ENCODE data around the gene ATG4D.

The ATG4D gene

DNA sequence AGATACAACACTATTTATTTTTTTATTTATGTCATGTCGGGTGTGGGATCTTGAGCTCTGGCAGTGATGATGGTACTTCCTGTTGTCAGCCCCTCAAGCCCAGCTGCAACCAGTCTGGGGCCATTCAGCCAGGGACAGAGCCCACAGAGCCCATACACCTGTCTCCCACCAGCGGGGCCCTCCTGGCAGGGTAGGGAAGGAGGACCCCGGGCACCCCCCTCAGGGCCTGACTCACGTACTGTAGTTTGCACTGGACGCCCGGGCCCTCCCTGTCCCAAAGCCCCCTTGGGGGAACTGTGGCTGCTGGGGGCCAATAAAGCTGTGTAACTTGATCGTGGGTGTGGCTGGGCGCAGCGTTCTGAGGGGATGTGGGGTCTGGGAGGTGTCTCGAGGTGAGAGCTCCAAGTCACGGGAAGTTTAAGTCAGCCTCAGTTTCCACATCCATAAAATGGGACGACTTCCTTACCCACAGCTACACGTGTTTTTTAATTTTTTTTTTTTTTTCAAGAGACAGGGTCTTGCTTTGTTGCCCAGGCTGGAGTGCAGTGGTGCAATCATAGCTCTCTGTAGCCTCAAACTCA, 9.5 kb downstream of the ATG4D start:
- TF ChIP-seq GATA2 (IDR thresholded peaks at IDR 0.05; ENCODE audit: low read depth, low read length) (no peak), GATA3 (IDR thresholded peaks at IDR 0.05; ENCODE audit: low read depth, low read length) (no peak)

DNA sequence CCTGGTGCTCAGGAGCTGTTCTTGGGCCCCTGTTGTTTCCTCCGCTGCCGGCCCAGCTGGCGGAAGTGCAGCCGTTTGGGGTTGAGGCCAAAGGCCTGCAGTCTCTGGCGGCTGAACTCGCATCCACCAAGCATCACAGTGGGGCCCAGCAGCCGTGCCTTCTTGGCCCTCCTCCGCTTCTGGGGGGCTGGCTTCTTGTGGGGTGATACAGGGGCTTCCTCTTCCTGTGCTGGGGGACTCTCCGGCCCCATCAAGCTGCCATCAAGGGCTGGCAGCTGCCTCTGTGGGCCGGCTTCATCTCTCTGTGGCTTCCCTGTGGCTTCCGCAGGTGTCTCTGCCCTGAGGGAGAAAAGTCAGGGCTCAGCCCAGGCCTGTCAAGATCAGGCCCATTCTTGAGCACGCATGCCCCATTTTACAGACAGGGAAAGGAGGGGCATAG, 10.3 kb downstream of the ATG4D start:
- no peak for TF ChIP-seq GATA3 (IDR thresholded peaks at IDR 0.05; ENCODE audit: low read depth, low read length)
- no peak for TF ChIP-seq GATA2 (IDR thresholded peaks at IDR 0.05; ENCODE audit: low read depth, low read length)

- TF ChIP-seq GATA3 (IDR thresholded peaks at IDR 0.05; ENCODE audit: low read depth, low read length) (no peak), GATA2 (IDR thresholded peaks at IDR 0.05; ENCODE audit: low read depth, low read length) (no peak)
Observed at GRCh38 chr19:10554760-10555609, 11.3 kb downstream of the ATG4D start.

GRCh38 chr19:10555610-10555973, 11.9 kb downstream of the ATG4D start:
- TF ChIP-seq GATA2 (IDR thresholded peaks at IDR 0.05; ENCODE audit: low read depth, low read length): no peak
- no peak for TF ChIP-seq GATA3 (IDR thresholded peaks at IDR 0.05; ENCODE audit: low read depth, low read length)

GRCh38 chr19:10557603-10558197, 14.0 kb downstream of the ATG4D start:
- TF ChIP-seq GATA2 (IDR thresholded peaks at IDR 0.05; ENCODE audit: low read depth, low read length) (no peak), GATA3 (IDR thresholded peaks at IDR 0.05; ENCODE audit: low read depth, low read length) (no peak)

- TF ChIP-seq GATA2 (IDR thresholded peaks at IDR 0.05; ENCODE audit: low read depth, low read length) (no peak), GATA3 (IDR thresholded peaks at IDR 0.05; ENCODE audit: low read depth, low read length) (no peak)
Observed at GRCh38 chr19:10560154-10560553, 16.4 kb downstream of the ATG4D start.

DNA sequence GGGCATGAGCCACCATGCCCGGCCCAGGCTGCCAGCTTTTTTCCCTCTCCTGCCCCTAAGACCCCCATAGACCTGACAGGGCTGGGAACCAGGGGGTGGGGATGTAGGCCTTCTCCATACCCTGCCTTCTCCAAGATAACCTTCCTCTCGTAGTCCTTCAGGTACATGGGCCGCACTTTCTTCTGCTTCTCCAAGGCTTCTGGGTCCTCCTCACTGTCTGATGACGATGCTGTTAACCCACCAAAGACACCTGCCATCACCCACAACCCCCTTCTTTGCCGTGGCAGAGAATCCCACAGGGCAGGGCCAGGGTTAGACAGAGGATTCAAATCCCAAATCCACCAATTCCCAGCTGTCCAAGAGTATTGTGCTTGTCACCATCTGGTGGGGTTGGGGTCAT, 18.9 kb downstream of the ATG4D start:
- TF ChIP-seq GATA3 (IDR thresholded peaks at IDR 0.05; ENCODE audit: low read depth, low read length): no peak
- no peak for TF ChIP-seq GATA2 (IDR thresholded peaks at IDR 0.05; ENCODE audit: low read depth, low read length)

DNA sequence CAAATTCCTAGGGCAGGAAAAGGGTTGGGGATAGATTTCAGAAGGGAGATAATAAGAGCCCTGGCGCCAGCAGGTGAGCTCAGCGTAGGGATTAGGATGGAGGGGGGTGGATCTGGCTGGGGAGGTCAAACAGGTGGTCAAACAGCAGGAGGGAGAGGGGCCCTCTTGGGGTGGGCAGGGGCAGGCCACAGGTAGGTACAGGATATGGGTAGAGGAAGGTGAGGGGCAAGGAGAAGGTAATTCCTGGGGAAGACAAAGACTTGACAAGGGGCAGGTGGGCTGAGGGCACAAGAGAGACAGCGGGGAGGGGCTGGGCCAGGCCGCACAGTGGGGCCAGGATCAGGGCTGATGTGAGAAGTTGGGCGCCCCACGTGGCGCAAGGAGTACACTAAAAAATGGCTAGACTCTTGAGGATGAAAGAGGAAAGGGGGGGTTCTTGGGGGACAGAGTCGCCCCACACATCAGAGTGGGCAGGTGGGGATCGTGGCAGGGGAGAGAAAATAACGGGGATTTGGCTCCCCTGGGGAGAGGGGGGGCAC, 21.4 kb downstream of the ATG4D start:
- TF ChIP-seq GATA3 (IDR thresholded peaks at IDR 0.05; ENCODE audit: low read depth, low read length) (no peak), GATA2 (IDR thresholded peaks at IDR 0.05; ENCODE audit: low read depth, low read length) (no peak)

DNA sequence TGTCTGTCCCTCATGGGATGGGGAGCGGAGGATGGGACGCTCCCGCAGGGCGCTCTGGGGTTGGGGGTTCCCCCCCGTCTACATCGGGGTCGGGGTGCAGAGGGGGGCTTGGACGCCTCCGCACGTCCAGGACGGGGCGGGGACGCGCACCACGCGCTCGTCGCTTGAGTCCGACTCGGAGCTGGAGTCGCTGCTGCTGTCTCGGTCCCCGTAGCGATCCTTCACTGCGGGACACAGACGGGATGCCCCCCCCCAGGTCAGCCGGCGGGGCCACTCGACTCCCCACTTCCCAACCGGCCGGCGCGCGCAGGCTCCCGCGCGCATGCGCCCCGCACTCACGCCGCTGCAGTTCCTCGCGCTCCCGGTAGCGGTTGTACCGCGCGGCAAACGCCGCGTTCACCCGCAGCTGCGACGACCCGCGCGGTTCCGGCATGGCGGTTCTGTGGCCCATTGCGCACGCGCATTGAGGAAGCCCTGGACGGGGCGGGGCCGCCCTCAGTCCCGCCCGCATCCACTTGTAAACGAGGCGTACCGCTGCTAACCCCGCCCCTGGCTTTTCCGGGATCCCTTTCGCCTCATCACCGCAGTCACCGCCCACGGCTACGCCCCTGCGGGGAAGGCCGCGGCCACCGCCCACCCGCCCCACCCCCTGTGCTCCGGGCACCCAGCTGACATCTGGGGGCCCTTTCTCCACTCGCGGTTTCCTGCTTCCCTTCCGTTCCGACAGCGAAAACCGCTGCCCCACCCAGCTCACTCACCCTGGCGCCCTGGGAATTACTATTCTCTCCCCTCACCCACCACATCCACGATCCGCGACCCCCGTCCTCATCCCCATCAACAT, 22.1 kb downstream of the ATG4D start, which contains the start of gene KRI1:
TSS of gene KRI1 (minus strand) at position 444 of the 841 bp plus-strand sequence. CDS start at position 433, 11 bp downstream.
- TF ChIP-seq GATA3 (IDR thresholded peaks at IDR 0.05; ENCODE audit: low read depth, low read length) (no peak), GATA2 (IDR thresholded peaks at IDR 0.05; ENCODE audit: low read depth, low read length) (no peak)

DNA sequence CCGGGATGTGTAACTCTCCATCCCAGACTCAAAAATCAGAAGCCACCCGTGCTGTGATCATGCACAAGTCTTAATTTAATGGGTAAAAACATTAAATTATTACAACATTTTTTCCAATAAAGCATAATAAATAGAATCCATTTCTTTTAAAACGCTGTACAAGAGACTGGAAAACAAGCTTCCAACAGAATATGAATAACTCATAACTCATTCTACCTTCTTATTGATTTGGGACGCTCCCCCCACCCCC, 22.6 kb downstream of the ATG4D start:
- TF ChIP-seq GATA2 (IDR thresholded peaks at IDR 0.05; ENCODE audit: low read depth, low read length) (no peak), GATA3 (IDR thresholded peaks at IDR 0.05; ENCODE audit: low read depth, low read length) (no peak)

GRCh38 chr19:10566658-10567410, 23.1 kb downstream of the ATG4D start:
- TF ChIP-seq GATA2 (IDR thresholded peaks at IDR 0.05; ENCODE audit: low read depth, low read length) (no peak), GATA3 (IDR thresholded peaks at IDR 0.05; ENCODE audit: low read depth, low read length) (no peak)

- TF ChIP-seq GATA3 (IDR thresholded peaks at IDR 0.05; ENCODE audit: low read depth, low read length) (no peak), GATA2 (IDR thresholded peaks at IDR 0.05; ENCODE audit: low read depth, low read length) (no peak)
Observed at GRCh38 chr19:10567656-10568055, 24.0 kb downstream of the ATG4D start.

Data from SH-SY5Y (cell line).